Endothelial cell of umbilical vein (primary cell): Measurements from ENCODE around the gene AZU1. TPM values are rescaled to one million over a fixed set of nuclear protein-coding genes. Genes with fewer than 3 reads are reported as not detected.
"Not testable (repeated sequence)": the region's sequence is repeated elsewhere in the genome, so short reads cannot be mapped to it uniquely, and the experiment has no call there.

Experiments
- BruUV-seq: library from RNA; stranded (reverse); fragments of 400-500 nt; replicated peaks from 2 replicates; lab custom pipeline; 2021; lab: Mats Ljungman, UMichigan
- CTCF ChIA-PET: fragments of 300-600, 350-600 bp; sonication (Branson Sonifier 250); formaldehyde crosslinking; loops from one replicate; lab custom pipeline; 2021; ENCODE audit warnings: antibody characterized with exemption, inconsistent platforms; lab: Charles Lee
- POLR2A ChIA-PET: fragments of 300-600, 350-600 bp; sonication (Branson Sonifier 250); formaldehyde crosslinking; loops from one replicate; lab custom pipeline; 2021; ENCODE audit warnings: antibody characterized with exemption, inconsistent platforms; lab: Charles Lee
- DNase-seq: peaks from one replicate; pipeline ENCODE4 v3.0.0-alpha.2; 2011; ENCODE audit warnings: low read depth, low spot score
- FAIRE-seq: peaks from 2 replicates; lab custom pipeline; 2011; peaks lifted over from hg19 to GRCh38; lab: Jason Lieb, UNC
- H2AFZ ChIP-seq: 2 replicates; pipeline ENCODE4 v1.6.0; 2012; ENCODE audit warnings: low read depth, low read length, control low read depth, inconsistent platforms
- H3K27ac ChIP-seq: 2 replicates; pipeline ENCODE4 v1.5.1; 2011; ENCODE audit warnings: low read depth, mild to moderate bottlenecking, control low read depth, low read length, moderate library complexity; ENCODE audit not compliant: insufficient read depth
- H3K27me3 ChIP-seq, 2 experiments: 2 replicates each; pipeline versions ENCODE4 v1.6.0 to v1.6.1; 2011; ENCODE audit warnings: low read length in 2 of 2, mixed read lengths in 1 of 2; ENCODE audit not compliant: control insufficient read depth in 2 of 2, insufficient read depth in 2 of 2
- H3K36me3 ChIP-seq, 2 experiments: 2 replicates in 1 of 2; 3 replicates in 1 of 2; pipeline ENCODE4 v1.5.1; 2011; ENCODE audit warnings: low read length in 2 of 2, mild to moderate bottlenecking in 1 of 2, moderate library complexity in 1 of 2; ENCODE audit not compliant: control insufficient read depth in 2 of 2, insufficient read depth in 2 of 2; ENCODE audit errors: extremely low read depth in 1 of 2
- H3K4me1 ChIP-seq: 3 replicates; pipeline ENCODE4 v1.5.1; 2011; ENCODE audit warnings: mild to moderate bottlenecking, low read length; ENCODE audit not compliant: control insufficient read depth, insufficient read depth; ENCODE audit errors: extremely low read depth
- H3K4me2 ChIP-seq: 2 replicates; pipeline ENCODE4 v1.6.1; 2011; ENCODE audit warnings: low read length, control low read depth, mixed read lengths; ENCODE audit not compliant: insufficient read depth
- H3K4me3 ChIP-seq, 3 experiments: fragments of 200-600 bp in 1 of 3; sonication (generic), shearing (Covaris generic) in 1 of 3; replicated peaks in 1 of 3; 2 replicates each; pipeline ENCODE4 v1.5.1; 2011 to 2016; ENCODE audit warnings: control low read depth in 3 of 3, low read length in 3 of 3, mild to moderate bottlenecking in 2 of 3, inconsistent platforms in 1 of 3, low read depth in 1 of 3, moderate library complexity in 1 of 3; ENCODE audit not compliant: insufficient read depth in 1 of 3
- H3K79me2 ChIP-seq: 2 replicates; pipeline ENCODE4 v1.6.0; 2012; ENCODE audit warnings: low read length, inconsistent platforms; ENCODE audit not compliant: control insufficient read depth, insufficient read depth
- H3K9ac ChIP-seq: replicated peaks from 2 replicates; pipeline ENCODE3; 2011; ENCODE audit warnings: low read length, control low read depth; ENCODE audit not compliant: insufficient read depth; ENCODE audit errors: extremely low read depth
- H3K9me1 ChIP-seq: replicated peaks from 3 replicates; pipeline ENCODE4 v1.6.0; 2011; ENCODE audit warnings: mild to moderate bottlenecking, low read length; ENCODE audit not compliant: control insufficient read depth, insufficient read depth; ENCODE audit errors: extremely low read depth
- H3K9me3 ChIP-seq: replicated peaks from 2 replicates; pipeline ENCODE4 v1.5.1; 2012; ENCODE audit warnings: low read length, inconsistent platforms; ENCODE audit not compliant: control insufficient read depth, insufficient read depth
- H4K20me1 ChIP-seq: replicated peaks from 2 replicates; pipeline ENCODE3; 2011; ENCODE audit warnings: mild to moderate bottlenecking, low read length; ENCODE audit not compliant: control insufficient read depth, insufficient read depth; ENCODE audit errors: extremely low read depth
- CTCF ChIP-seq, 2 donors: IDR thresholded peaks; 1 replicate in 1 of 2; 2 replicates in 1 of 2; pipeline ENCODE4 v1.5.1; 2011; ENCODE audit warnings: low read length in 2 of 2, mild to moderate bottlenecking in 2 of 2, moderate library complexity in 2 of 2, control low read depth in 1 of 2, inconsistent platforms in 1 of 2, low read depth in 1 of 2; ENCODE audit not compliant: insufficient read depth in 1 of 2; ENCODE audit errors: extremely low read depth in 1 of 2
- EZH2 ChIP-seq: IDR thresholded peaks from 2 replicates; pipeline ENCODE4 v1.6.1; 2012; ENCODE audit warnings: borderline replicate concordance, low read depth, mild to moderate bottlenecking, moderate library complexity, low read length, inconsistent platforms; ENCODE audit not compliant: severe bottlenecking
- FOS ChIP-seq: IDR thresholded peaks from 2 replicates; pipeline ENCODE4 v1.6.1; 2011; ENCODE audit warnings: mild to moderate bottlenecking, low read length, moderate library complexity, borderline replicate concordance; ENCODE audit not compliant: insufficient read depth
- JUN ChIP-seq: IDR thresholded peaks from 2 replicates; pipeline ENCODE4 v1.6.1; 2011; ENCODE audit warnings: borderline replicate concordance, low read depth; ENCODE audit not compliant: insufficient read length, insufficient read depth
- MAX ChIP-seq: IDR thresholded peaks from 2 replicates; pipeline ENCODE4 v1.6.1; 2011; ENCODE audit not compliant: insufficient read depth, insufficient read length
- MYC ChIP-seq: IDR thresholded peaks from one replicate; pipeline ENCODE4 v1.6.1; 2011; ENCODE audit warnings: mild to moderate bottlenecking, low read depth, low read length
- POLR2A ChIP-seq: IDR thresholded peaks from 2 replicates; pipeline ENCODE4 v1.6.1; 2012; ENCODE audit warnings: low read depth, mild to moderate bottlenecking, control low read depth, low read length
- POLR2AphosphoS5 ChIP-seq: IDR thresholded peaks from 2 replicates; pipeline ENCODE4 v1.6.1; 2012; ENCODE audit warnings: low read depth, mild to moderate bottlenecking, control low read depth, low read length, moderate library complexity; ENCODE audit not compliant: insufficient read depth
- dilution Hi-C: fragments of 300-500 bp; cut with MboI; formaldehyde crosslinking; loops from one replicate; pipeline ENCODE4 v1.15.0; 2019; ENCODE audit warnings: low sequenced_read_pairs; ENCODE audit not compliant: extremely low pct_ligation_motif_present
- intact Hi-C: fragments of 100-400 bp; cut with micrococcal nuclease; formaldehyde crosslinking; loops from one replicate; pipeline ENCODE4 v1.10.0; 2022
- polyA plus RNA-seq, 4 experiments: library from polyadenylated mRNA; depleted of rRNA in 3 of 4; stranded (reverse) in 3 of 4; unstranded in 1 of 4; fragments of >200 nt; gene quantifications; 2 replicates each; pipeline versions ENCODE4 v1.2.1 to v1.2.3, GENCODE V29; 2011 to 2012; ENCODE audit warnings: missing spikeins in 1 of 4
- total RNA-seq: library from RNA; stranded (reverse); gene quantifications from 2 replicates; pipeline ENCODE4 v1.2.3, GENCODE V29; 2021

Gene AZU1
- total and polyA plus RNA-seq, 2 donors (not counting 3 experiments of a cell fraction or from before 2014, with no cell fraction given), result 0.12 TPM; not detected in 1

- no TSS peak for BruUV-seq
- Histone ChIP-seq H3K9me3 (no peaks in the 10 kb centered on the region), H4K20me1 (no peaks in the 10 kb centered on the region), H3K27ac (no peak overlapping the region), H3K36me3 (peaks cover 0 to 29% of the 10 kb centered on the region in 2 experiments), H2AFZ (no peak overlapping the region), H3K4me3 (no peak overlapping the region), H3K4me2 (no peak overlapping the region), H3K27me3 (no peaks in the 10 kb centered on the region), H3K9ac (no peak overlapping the region), H3K79me2 (no peaks in the 10 kb centered on the region), H3K4me1 (no peaks in the 10 kb centered on the region), H3K9me1 (no peaks in the 10 kb centered on the region)
- FAIRE-seq, result no peak
- ChIA-PET POLR2A (interaction anchor here (0.6 kb wide), 1 partner anchor 264 kb away, joined by 3 read pairs; no protein-coding TSS in a partner anchor), CTCF (interaction anchor here (2.4 kb wide), 1 partner anchor 14 kb away, joined by 11 read pairs; no protein-coding TSS in a partner anchor)
- TF ChIP-seq CTCF (IDR thresholded peaks at IDR 0.05; ENCODE audit: extremely low read depth in 1 of 2, insufficient read depth in 1 of 2, low read depth in 1 of 2, low read length in 2 of 2) (no peak), MYC (no peak), JUN (no peak), EZH2 (no peak), FOS (no peak), POLR2AphosphoS5 (no peak), POLR2A (no peak), MAX (no peak)
- intact Hi-C loops, result no loop called here
- dilution Hi-C loops, result no loop called here
- DNase-seq, result no peak
Observed at GRCh38 chr19:876780-877314, 49.2 kb downstream of the AZU1 start.

GRCh38 chr19:877992-878660 is 50.5 kb downstream of the AZU1 start:
- DNase-seq, intact Hi-C loops: not testable (repeated sequence)

More at GRCh38 chr19:877992-878660, 50.5 kb downstream of the AZU1 start:
- FAIRE-seq, H3K4me1 ChIP-seq, H3K9ac ChIP-seq, H3K9me1 ChIP-seq, H3K79me2 ChIP-seq, H3K27ac ChIP-seq, H3K4me2 ChIP-seq, H3K9me3 ChIP-seq, H2AFZ ChIP-seq, H3K4me3 ChIP-seq, dilution Hi-C loops, POLR2A ChIA-PET, H3K27me3 ChIP-seq, H4K20me1 ChIP-seq, BruUV-seq: not testable (repeated sequence)
- CTCF ChIA-PET, result interaction anchor here (0.7 to 2.4 kb wide), 5 partner anchors 15 to 107 kb away, joined by 3 to 11 read pairs (median 4); partner anchors contain the start of genes MED16 and RNU6-9
- H3K36me3 ChIP-seq, result peaks cover 0 to 33% of the 10 kb centered on the region in 2 experiments
